Kidney (tissue), 14 donors: Measurements from ENCODE around the gene ACOXL. TPM values are rescaled to one million over a fixed set of nuclear protein-coding genes. Genes with fewer than 3 reads are reported as not detected.

ENCODE experiments used
- DNase-seq, 5 donors: peaks; one replicate each; pipeline ENCODE4 v3.0.0-alpha.2; 2013 to 2020
- FAIRE-seq: peaks from 2 replicates; lab custom pipeline; 2012; peaks lifted over from hg19 to GRCh38; lab: Jason Lieb, UNC
- H3K27ac ChIP-seq, 2 donors: one replicate each; pipeline ENCODE4 v1.7.0; 2013; ENCODE audit warnings: low read depth in 2 of 2, low read length in 2 of 2, inconsistent platforms in 1 of 2
- H3K27me3 ChIP-seq: one replicate; pipeline ENCODE4 v1.7.1; 2013; ENCODE audit warnings: low read length, inconsistent platforms; ENCODE audit not compliant: control insufficient read depth, insufficient read depth
- H3K36me3 ChIP-seq, 3 donors: one replicate each; pipeline versions ENCODE4 v1.7.0 to v1.7.1; 2013; ENCODE audit warnings: low read length in 3 of 3, control low read depth in 1 of 3, inconsistent platforms in 1 of 3; ENCODE audit not compliant: insufficient read depth in 3 of 3, control insufficient read depth in 2 of 3
- H3K4me1 ChIP-seq, 3 donors: one replicate each; pipeline versions ENCODE4 v1.7.0 to v1.7.1; 2013; ENCODE audit warnings: low read length in 3 of 3, inconsistent platforms in 1 of 3, low read depth in 1 of 3; ENCODE audit not compliant: control insufficient read depth in 2 of 3, insufficient read depth in 2 of 3
- H3K4me3 ChIP-seq, 3 donors: one replicate each; pipeline versions ENCODE4 v1.7.0 to v1.8.1; 2013; ENCODE audit warnings: low read length in 3 of 3, control low read depth in 1 of 3, inconsistent platforms in 1 of 3
- H3K9ac ChIP-seq, 3 donors: one replicate each; pipeline versions ENCODE4 v1.7.0 to v1.7.1; 2013; ENCODE audit warnings: low read length in 3 of 3, control low read depth in 1 of 3, inconsistent platforms in 1 of 3
- H3K9me3 ChIP-seq, 3 donors: one replicate each; pipeline versions ENCODE4 v1.7.0 to v1.7.1; 2013; ENCODE audit warnings: low read length in 3 of 3, control low read depth in 1 of 3, inconsistent platforms in 1 of 3; ENCODE audit not compliant: control insufficient read depth in 2 of 3, insufficient read depth in 1 of 3
- CTCF ChIP-seq: IDR thresholded peaks from 3 replicates; pipeline ENCODE4 v1.5.1; 2012; ENCODE audit warnings: mild to moderate bottlenecking, moderate library complexity, borderline replicate concordance; ENCODE audit not compliant: insufficient read depth; ENCODE audit errors: extremely low read depth
- intact Hi-C: fragments of 100-400 bp; cut with DNase I; formaldehyde crosslinking; loops from one replicate; pipeline ENCODE4 v1.11.1; 2022
- polyA plus RNA-seq: library from polyadenylated mRNA; stranded (reverse); fragments of 350-450 nt; fragmentation: Illumina TruSeq; extraction: RNeasy Lipid Tissue Mini Kit (QIAGEN cat#74804); gene quantifications from one replicate; pipeline ENCODE4 v1.2.3, GENCODE V29; 2014; ENCODE audit warnings: low read depth, low replicate concordance; ENCODE audit not compliant: insufficient read depth
- total RNA-seq: library from RNA; stranded (reverse); fragmentation: NEBNext Ultra II Directional; extraction: Animal tissue kit (Norgen Biotek cat#: 25700); gene quantifications from one replicate; pipeline ENCODE4 v1.2.1, GENCODE V29; 2021
- donor health status: control.
- donor health status: control.
- donor health status: control.
- donor health status: control.
- donor health status: control.
- donor health status: DM: yes; HTN: yes; CAD: no.
- donor health status: Normal renal cell carcinoma (clear cell type).

Gene ACOXL
- total and polyA plus RNA-seq, 2 donors from 2014 or later: 2.0 TPM; not detected in 1

- TF ChIP-seq CTCF: no peak
- no peak for DNase-seq
- Histone ChIP-seq H3K9ac (no peak overlapping the region), H3K27me3 (no peaks in the 10 kb centered on the region), H3K36me3 (no peaks in the 10 kb centered on the region), H3K27ac (no peak overlapping the region), H3K4me1 (no peaks in the 10 kb centered on the region), H3K9me3 (peaks cover 0 to 3% (median 0%) of the 10 kb centered on the region in 3 donors), H3K4me3 (no peak overlapping the region)
- intact Hi-C loops: no loop called here
- no peak for FAIRE-seq
Measured at GRCh38 chr2:110759411-110759810, 27.0 kb downstream of the ACOXL start.

GRCh38 chr2:110764931-110765330 is 32.6 kb downstream of the ACOXL start:
- Histone ChIP-seq H3K9me3 (no peaks in the 10 kb centered on the region), H3K4me3 (no peak overlapping the region), H3K36me3 (no peaks in the 10 kb centered on the region), H3K27me3 (no peaks in the 10 kb centered on the region), H3K27ac (no peak overlapping the region), H3K9ac (no peak overlapping the region), H3K4me1 (no peaks in the 10 kb centered on the region)
- intact Hi-C loops: no loop called here
- TF ChIP-seq CTCF: no peak
- FAIRE-seq: no peak
- no peak for DNase-seq

- no peak for DNase-seq
- Histone ChIP-seq H3K9me3 (no peaks in the 10 kb centered on the region), H3K4me1 (no peaks in the 10 kb centered on the region), H3K27me3 (no peaks in the 10 kb centered on the region), H3K27ac (no peak overlapping the region), H3K9ac (no peak overlapping the region), H3K4me3 (no peak overlapping the region), H3K36me3 (no peaks in the 10 kb centered on the region)
- intact Hi-C loops: no loop called here
- no peak for FAIRE-seq
- no peak for TF ChIP-seq CTCF
Measured at GRCh38 chr2:110766291-110766690, 33.9 kb downstream of the ACOXL start.

GRCh38 chr2:110768591-110768990 is 36.2 kb downstream of the ACOXL start:
- Histone ChIP-seq H3K27me3 (no peaks in the 10 kb centered on the region), H3K9me3 (no peaks in the 10 kb centered on the region), H3K36me3 (no peaks in the 10 kb centered on the region), H3K9ac (no peak overlapping the region), H3K4me3 (no peak overlapping the region), H3K27ac (no peak overlapping the region), H3K4me1 (no peaks in the 10 kb centered on the region)
- FAIRE-seq (no peak), DNase-seq (no peak)
- TF ChIP-seq CTCF: no peak
- intact Hi-C loops: no loop called here
